Adrenal gland (tissue), 5 donors: Measurements from ENCODE around the gene TBL1Y.

Source experiments
- CTCF ChIP-seq, 6 experiments: fragments of 450-650 bp in 4 of 6; fragments of 200-600 bp in 2 of 6; sonication (generic) in 1 of 6; IDR thresholded peaks; 1 replicate in 5 of 6; 2 replicates in 1 of 6; pipeline versions ENCODE4 v1.5.1 to v1.8.0; 2016 to 2021; ENCODE audit warnings: antibody characterized with exemption in 6 of 6, mild to moderate bottlenecking in 2 of 6, moderate library complexity in 1 of 6
- POLR2A ChIP-seq, 2 donors: fragments of 450-650 bp; IDR thresholded peaks; one replicate each; pipeline ENCODE4 v1.6.1; 2017; ENCODE audit warnings: antibody characterized with exemption in 2 of 2, mild to moderate bottlenecking in 2 of 2, moderate library complexity in 1 of 2
- donor health status: DM: no; HTN: no; CAD: no.

GRCh38 chrY:7099742-7100141, 189.2 kb downstream of the TBL1Y start:
- TF ChIP-seq CTCF (IDR thresholded peaks at IDR 0.05) (no peak), POLR2A (IDR thresholded peaks at IDR 0.05) (no peak)
